Measurements from ENCODE around the gene PHF24. TPM values are rescaled to one million over a fixed set of nuclear protein-coding genes. Genes with fewer than 3 reads are reported as not detected.

The PHF24 gene
- 45.2 TPM for total RNA-seq

DNA sequence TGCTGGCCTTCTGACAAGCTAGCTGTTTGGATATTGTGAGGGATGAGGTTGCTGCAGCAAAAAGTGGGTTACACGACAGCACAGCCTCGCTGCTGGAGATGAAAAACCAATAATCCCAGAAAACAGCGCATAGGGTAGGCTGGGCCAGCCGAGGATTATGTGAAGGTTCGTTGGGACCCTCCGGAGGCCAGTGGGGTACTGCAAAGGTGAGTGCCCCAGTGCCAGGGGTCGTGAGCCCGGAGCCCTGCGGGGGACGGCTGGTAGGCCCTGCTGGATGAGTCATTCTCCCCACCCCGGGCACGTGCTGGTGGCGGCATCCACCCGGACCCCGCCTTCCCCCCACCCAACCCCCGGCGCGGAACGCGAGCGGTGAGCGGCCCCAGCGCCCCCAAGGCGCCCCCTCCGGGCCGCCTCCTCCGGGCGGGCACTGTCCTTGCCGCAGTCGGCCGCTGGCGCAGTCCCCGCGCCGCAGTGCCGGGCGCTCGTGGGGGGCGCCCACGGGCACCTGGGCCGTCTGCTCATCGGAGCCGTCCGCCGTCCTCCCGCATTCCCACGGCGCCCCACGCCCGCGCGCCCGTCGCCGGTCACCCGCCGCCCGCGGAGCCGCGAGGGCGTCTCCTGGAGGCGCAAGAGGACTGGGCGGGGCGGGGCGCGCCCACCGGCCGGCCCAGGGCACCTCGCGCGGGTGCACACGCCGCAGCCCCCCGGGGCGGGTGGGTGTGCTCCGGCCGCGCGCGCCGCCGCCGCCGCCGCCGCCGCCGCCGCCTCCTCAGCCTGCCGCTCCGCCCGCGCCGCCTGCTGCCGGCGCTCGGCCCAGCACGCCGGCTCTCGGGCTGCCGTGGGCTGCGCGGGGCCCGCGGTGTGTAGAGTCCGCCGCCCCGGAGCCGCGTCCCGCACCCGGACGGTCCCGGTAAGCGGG lies at the start of gene PHF24:
Gene PHF24 (plus strand): TSS at position 794 of the 919 bp plus-strand sequence. CDS start 13,014 bp downstream, outside the sequence.

DNA sequence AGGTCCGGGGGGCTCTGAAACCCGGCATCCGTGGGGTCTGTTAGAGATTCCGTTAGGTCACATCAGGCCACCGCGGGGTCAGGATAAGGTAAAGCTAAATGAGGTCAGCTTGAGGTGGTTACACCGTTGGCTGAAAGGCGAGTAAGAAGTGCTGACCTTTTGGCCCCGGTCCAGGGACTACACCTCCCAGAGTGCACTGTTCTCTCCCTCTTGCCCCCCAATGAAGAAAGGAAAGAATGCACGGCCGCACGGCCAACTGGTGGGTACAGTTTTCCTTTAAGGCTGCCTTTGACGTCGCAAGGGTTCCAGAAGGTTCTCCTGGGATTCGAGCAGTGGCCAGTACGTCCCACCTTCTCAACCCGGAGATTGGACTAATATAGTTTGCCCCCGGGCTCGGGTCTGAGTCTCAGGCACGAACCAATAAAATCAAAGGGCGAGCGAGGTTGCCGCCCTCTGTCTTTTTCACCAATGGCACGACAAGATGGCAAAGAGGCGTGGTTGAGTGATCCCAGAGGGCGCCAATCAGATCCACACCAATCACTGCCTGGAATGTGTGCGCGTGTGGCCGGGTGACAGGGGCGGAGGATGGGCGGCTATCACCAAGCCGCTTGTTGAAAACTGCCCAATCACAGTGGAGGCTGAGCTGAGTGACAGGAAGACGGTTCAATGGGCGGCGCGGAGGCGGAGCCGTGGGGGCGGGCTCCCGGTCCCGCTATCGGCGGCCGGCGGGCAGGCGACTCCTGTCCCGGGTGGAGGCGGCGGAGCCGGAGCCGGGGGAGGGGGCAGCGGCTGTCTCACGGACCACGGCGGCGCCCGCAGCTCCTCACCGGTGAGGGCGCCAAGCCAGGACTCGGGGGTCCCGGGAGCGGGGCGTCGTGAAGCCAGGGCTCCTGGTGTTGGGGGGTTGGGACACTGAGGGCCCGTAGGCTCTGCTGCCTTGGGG lies 31.2 kb downstream of the PHF24 start, which contains the start of gene DNAJB5:
Gene DNAJB5 (plus strand): TSS at position 743 of the 943 bp plus-strand sequence. CDS start 886 bp downstream, outside the sequence.

Other genes starting within 250 kb of the PHF24 start
- not detected for gene CCL21, start 248.1 kb upstream of the PHF24 start, total RNA-seq
- gene DNAJB5, start 31.5 kb downstream of the PHF24 start, total RNA-seq, result 35.1 TPM
- 193 TPM for gene VCP, start 114.3 kb downstream of the PHF24 start, total RNA-seq
- 26.5 TPM for gene FANCG, start 121.7 kb downstream of the PHF24 start, total RNA-seq
- gene PIGO, start 138.3 kb downstream of the PHF24 start, total RNA-seq, result 9.9 TPM
- gene STOML2, start 144.8 kb downstream of the PHF24 start, total RNA-seq, result 69.2 TPM
- 19.4 TPM for gene ATOSB, start 157.6 kb downstream of the PHF24 start, total RNA-seq
- 26.5 TPM for gene UNC13B, start 203.7 kb downstream of the PHF24 start, total RNA-seq